Activated naive CD8-positive, alpha-beta T cell treated with anti-CD3 and anti-CD28 coated beads, Interleukin-2, amount 10 ng/mL, durations not matched to agents 7 days and 5 days (primary cell): ENCODE results near the gene IL16. TPM values are rescaled to one million over a fixed set of nuclear protein-coding genes. Genes with fewer than 3 reads are reported as not detected.

ENCODE experiments used
- ATAC-seq: fragments of 150-1000 bp; cut with Tn5 transposase; one replicate; pipeline ENCODE4 v1.10.0; 2021; ENCODE audit warnings: low read depth, moderate library complexity
- POLR2A ChIA-PET: fragments of 350-600 bp; sonication (Branson Sonifier 250); formaldehyde crosslinking; loops from one replicate; lab custom pipeline; 2021; ENCODE audit warnings: antibody characterized with exemption; lab: Charles Lee
- DNase-seq: peaks from one replicate; pipeline ENCODE4 v3.0.0; 2021
- H3K27ac Mint-ChIP-seq: one replicate; pipeline ENCODE4 v1.8.0; 2022; ENCODE audit warnings: mild to moderate bottlenecking, mixed read lengths
- H3K27me3 Mint-ChIP-seq: one replicate; pipeline ENCODE4 v1.8.0; 2022; ENCODE audit warnings: mild to moderate bottlenecking, moderate library complexity, mixed read lengths
- H3K36me3 Mint-ChIP-seq: one replicate; pipeline ENCODE4 v1.8.0; 2021; ENCODE audit warnings: mild to moderate bottlenecking, mixed read lengths
- H3K4me1 Mint-ChIP-seq: one replicate; pipeline ENCODE4 v1.8.0; 2021; ENCODE audit warnings: mixed read lengths
- H3K4me3 Mint-ChIP-seq: one replicate; pipeline ENCODE4 v1.8.0; 2022; ENCODE audit warnings: mild to moderate bottlenecking, moderate library complexity, mixed read lengths
- H3K9me3 Mint-ChIP-seq: one replicate; pipeline ENCODE4 v1.8.0; 2021; ENCODE audit warnings: mixed read lengths
- total RNA-seq, 2 experiments: library from RNA; stranded (reverse); gene quantifications; one replicate each; pipeline ENCODE4 v1.2.3, GENCODE V29; 2021

Gene IL16
- total RNA-seq, 2 experiments from 2014 or later: 281 to 284 TPM

GRCh38 chr15:81293728-81294515, 97.2 kb downstream of the IL16 start:
- peak; percentile 75 for DNase-seq
- POLR2A ChIA-PET: interaction anchor here (0.9 to 8.4 kb wide), 7 partner anchors 9 to 752 kb away, joined by 3 to 97 read pairs (median 24); partner anchors contain the start of gene STARD5
- Mint-ChIP-seq H3K36me3 (peaks cover 29% of the 10 kb centered on the region), H3K9me3 (peaks cover 1% of the 10 kb centered on the region), H3K4me3 (peak overlapping the region; percentile 100), H3K4me1 (peaks cover 56% of the 10 kb centered on the region), H3K27me3 (no peaks in the 10 kb centered on the region), H3K27ac (peak overlapping the region; percentile 98)
- ATAC-seq: peak; percentile 61

DNA sequence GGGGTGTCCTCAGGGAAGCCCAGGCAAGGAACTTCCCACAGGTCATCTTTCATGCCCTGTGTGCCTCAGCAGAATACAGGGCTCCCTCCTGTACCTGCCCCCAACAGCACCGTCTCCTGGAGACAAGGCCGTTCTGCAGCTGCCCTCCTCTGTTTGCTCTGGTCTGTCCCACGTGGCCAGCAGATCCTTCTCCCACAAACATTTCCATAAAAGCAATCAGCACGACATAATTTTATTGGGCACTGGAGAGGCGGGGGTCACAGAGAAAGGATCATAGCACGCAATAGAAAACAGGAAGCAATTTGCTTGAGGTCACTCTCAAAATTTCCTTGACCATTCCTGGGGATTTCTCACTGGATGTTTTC, 97.8 kb downstream of the IL16 start:
- DNase-seq (no peak), ATAC-seq (no peak)
- peaks cover 54% of the 10 kb centered on the region for H3K4me1 Mint-ChIP-seq
- H3K4me3 Mint-ChIP-seq: peak overlapping the region; percentile 100
- POLR2A ChIA-PET: interaction anchor here (0.9 to 8.4 kb wide), 5 partner anchors 8 to 29 kb away, joined by 4 to 97 read pairs (median 44); partner anchors contain the start of gene STARD5
- no peaks in the 10 kb centered on the region for H3K27me3 Mint-ChIP-seq
- H3K36me3 Mint-ChIP-seq: peaks cover 35% of the 10 kb centered on the region
- no peaks in the 10 kb centered on the region for H3K9me3 Mint-ChIP-seq
- peak overlapping the region; percentile 98 for H3K27ac Mint-ChIP-seq

- Mint-ChIP-seq H3K27me3 (no peaks in the 10 kb centered on the region), H3K4me1 (peaks cover 48% of the 10 kb centered on the region), H3K27ac (peak overlapping the region; percentile 98), H3K4me3 (peak overlapping the region; percentile 100), H3K9me3 (no peaks in the 10 kb centered on the region), H3K36me3 (peaks cover 43% of the 10 kb centered on the region)
- POLR2A ChIA-PET: interaction anchor here (0.7 to 8.4 kb wide), 5 partner anchors 9 to 28 kb away, joined by 4 to 97 read pairs (median 24); partner anchors contain the start of gene STARD5
- no peak for ATAC-seq
- DNase-seq: no peak
Measured at GRCh38 chr15:81295486-81296121, 98.9 kb downstream of the IL16 start.

DNA sequence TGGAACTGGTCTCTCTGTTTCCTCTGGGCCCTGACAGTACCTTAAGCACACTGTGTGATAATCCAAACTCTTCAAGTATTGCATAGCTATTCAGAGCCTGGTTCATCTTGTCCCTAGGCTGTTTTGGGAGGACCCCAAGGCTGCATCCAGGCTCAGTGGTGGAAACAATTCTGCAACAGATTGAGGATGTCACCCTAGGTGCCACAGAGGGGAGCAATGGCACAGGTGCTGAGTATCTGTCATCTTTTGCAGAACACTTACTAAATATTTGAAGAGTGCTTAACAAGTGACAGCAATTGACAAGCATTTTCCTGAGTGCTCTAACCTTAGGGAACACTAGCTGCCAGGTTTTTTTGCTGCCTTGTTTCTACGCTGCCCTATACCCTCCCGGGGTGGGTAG, 99.5 kb downstream of the IL16 start:
- no peak for DNase-seq
- Mint-ChIP-seq H3K27me3 (no peaks in the 10 kb centered on the region), H3K27ac (peak overlapping the region; percentile 98), H3K36me3 (peaks cover 49% of the 10 kb centered on the region), H3K4me3 (peak overlapping the region; percentile 100), H3K4me1 (peaks cover 47% of the 10 kb centered on the region), H3K9me3 (no peaks in the 10 kb centered on the region)
- POLR2A ChIA-PET: interaction anchor here (1.1 to 8.4 kb wide), 6 partner anchors 9 to 27 kb away, joined by 11 to 97 read pairs (median 34); partner anchors contain the start of gene STARD5
- no peak for ATAC-seq

DNA sequence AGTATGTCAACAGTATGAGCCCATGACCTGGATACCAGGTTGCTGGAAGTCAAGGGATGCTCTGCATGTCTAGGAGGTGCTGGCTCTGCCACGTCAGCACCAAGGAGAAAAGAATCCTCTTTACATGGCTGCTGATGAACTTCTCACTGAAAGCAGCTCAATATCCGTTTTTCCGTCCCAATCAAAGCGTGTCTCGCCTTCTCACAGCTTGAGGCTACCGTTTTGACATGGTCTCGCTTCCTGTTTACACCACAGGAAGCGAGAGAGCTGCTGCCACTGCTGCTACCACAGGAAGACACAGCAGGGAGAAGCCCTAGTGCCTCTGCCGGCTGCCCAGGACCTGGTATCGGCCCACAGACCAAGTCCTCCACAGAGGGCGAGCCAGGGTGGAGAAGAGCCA, 100.0 kb downstream of the IL16 start:
- Mint-ChIP-seq H3K27ac (peak overlapping the region; percentile 98), H3K36me3 (peaks cover 54% of the 10 kb centered on the region), H3K4me1 (peaks cover 47% of the 10 kb centered on the region), H3K9me3 (no peaks in the 10 kb centered on the region), H3K4me3 (peak overlapping the region; percentile 100), H3K27me3 (no peaks in the 10 kb centered on the region)
- POLR2A ChIA-PET: interaction anchor here (1.1 to 8.4 kb wide), 5 partner anchors 10 to 27 kb away, joined by 11 to 97 read pairs (median 44); partner anchors contain the start of gene STARD5
- DNase-seq (peak; percentile 74), ATAC-seq (peak; percentile 63)

DNA sequence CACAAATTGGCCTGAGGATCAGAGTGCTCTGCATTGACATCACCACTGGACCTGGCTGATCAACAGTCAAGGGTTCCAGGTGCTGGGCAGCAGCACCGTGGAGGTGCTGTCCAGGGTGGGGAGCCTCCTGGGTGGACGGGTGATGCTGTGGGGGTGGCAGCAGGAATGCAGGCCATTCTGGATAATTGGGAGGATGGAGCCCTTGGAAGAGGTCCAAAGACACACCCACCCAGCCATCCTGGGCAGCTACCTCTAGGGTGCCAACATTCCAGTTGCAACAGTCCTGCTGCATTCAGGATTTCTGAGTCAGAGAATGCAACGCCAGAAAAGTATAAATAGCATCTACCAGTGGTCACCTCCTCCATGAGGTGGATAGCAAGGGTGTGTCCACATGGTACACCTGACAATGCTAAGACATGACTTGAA, 100.5 kb downstream of the IL16 start:
- Mint-ChIP-seq H3K36me3 (peaks cover 59% of the 10 kb centered on the region), H3K27ac (peak overlapping the region; percentile 98), H3K9me3 (no peaks in the 10 kb centered on the region), H3K4me1 (peaks cover 48% of the 10 kb centered on the region), H3K27me3 (no peaks in the 10 kb centered on the region), H3K4me3 (peak overlapping the region; percentile 100)
- ATAC-seq (no peak), DNase-seq (no peak)
- POLR2A ChIA-PET: interaction anchor here (1.1 to 8.4 kb wide), 5 partner anchors 10 to 26 kb away, joined by 11 to 97 read pairs (median 44); partner anchors contain the start of gene STARD5

DNA sequence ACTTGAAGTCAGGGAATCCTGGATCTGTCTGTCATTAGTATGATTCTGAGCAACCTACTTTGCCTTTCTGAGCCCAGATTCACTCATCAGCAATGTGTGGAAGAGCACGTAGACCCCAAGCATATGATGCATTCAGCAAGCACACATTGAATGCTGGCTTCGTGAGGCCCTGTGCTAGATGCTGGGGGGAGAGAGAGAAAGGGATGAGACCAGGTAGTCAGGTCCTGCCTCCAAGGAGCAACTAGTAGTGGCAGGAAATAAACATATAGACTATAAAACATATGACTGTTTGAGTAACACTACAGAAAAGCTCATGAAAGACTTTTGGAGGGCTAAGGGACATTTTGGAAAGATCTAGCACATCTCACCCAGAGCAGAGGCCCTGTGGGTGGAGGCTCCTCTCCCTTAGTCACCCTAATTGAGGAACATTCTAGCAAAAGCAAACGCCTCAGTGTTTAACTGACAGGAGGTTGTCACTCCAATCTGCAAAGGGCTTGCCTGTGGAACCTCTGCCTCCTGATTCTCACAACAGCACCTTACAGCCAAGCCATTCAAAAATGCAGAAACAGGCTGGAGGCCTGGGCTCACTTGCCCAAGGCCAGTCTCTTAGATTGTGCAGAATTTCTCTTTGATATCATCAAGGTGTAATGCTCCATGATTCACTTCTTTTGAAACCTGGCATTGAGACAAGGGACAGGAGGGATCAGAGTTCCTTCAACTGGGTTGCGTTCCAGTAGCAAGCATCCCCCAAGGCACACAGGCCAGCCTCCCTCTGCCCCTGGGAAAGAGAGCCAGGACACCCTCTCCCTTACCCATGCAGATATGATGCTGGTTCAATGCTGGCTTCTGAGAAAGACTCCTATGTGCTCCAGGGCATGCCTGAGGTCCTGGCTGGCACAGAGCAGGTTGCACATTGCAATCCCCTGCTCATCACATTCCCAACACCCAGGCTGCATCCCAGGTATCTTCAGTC, 101.2 kb downstream of the IL16 start:
- no peak for DNase-seq
- no peaks in the 10 kb centered on the region for H3K27me3 Mint-ChIP-seq
- H3K4me3 Mint-ChIP-seq: peak overlapping the region; percentile 100
- POLR2A ChIA-PET: interaction anchor here (1.0 to 8.4 kb wide), 6 partner anchors 11 to 298 kb away, joined by 3 to 97 read pairs (median 30); partner anchors contain the start of gene STARD5
- peaks cover 48% of the 10 kb centered on the region for H3K4me1 Mint-ChIP-seq
- no peaks in the 10 kb centered on the region for H3K9me3 Mint-ChIP-seq
- peak overlapping the region; percentile 98 for H3K27ac Mint-ChIP-seq
- peaks cover 66% of the 10 kb centered on the region for H3K36me3 Mint-ChIP-seq
- ATAC-seq: no peak

DNA sequence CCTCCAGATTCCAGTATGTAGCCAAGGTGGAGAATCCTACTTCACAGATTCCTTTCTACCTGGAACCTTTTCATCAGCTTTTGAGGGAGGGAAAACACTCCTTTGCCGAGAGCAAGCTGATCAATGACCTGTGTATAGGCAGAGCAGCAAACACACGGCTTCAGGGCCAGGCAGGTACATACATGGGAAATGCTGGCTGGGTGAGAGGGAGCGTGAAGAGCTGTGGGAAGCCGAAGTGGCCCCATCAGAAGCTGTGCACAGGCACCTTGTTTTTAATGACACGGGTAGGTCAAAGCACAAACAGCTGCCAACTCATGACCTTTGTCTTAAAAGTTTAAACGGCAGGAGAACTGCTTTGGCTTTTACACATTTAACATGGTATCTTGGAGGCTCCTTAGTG, 101.9 kb downstream of the IL16 start:
- H3K4me1 Mint-ChIP-seq: peaks cover 54% of the 10 kb centered on the region
- DNase-seq (no peak), ATAC-seq (no peak)
- H3K4me3 Mint-ChIP-seq: peak overlapping the region; percentile 100
- POLR2A ChIA-PET: interaction anchor here (1.0 to 8.3 kb wide), 6 partner anchors 11 to 299 kb away, joined by 3 to 57 read pairs (median 14); partner anchors contain the start of gene STARD5
- H3K27ac Mint-ChIP-seq: peak overlapping the region; percentile 98
- no peaks in the 10 kb centered on the region for H3K9me3 Mint-ChIP-seq
- no peaks in the 10 kb centered on the region for H3K27me3 Mint-ChIP-seq
- H3K36me3 Mint-ChIP-seq: peaks cover 73% of the 10 kb centered on the region

DNA sequence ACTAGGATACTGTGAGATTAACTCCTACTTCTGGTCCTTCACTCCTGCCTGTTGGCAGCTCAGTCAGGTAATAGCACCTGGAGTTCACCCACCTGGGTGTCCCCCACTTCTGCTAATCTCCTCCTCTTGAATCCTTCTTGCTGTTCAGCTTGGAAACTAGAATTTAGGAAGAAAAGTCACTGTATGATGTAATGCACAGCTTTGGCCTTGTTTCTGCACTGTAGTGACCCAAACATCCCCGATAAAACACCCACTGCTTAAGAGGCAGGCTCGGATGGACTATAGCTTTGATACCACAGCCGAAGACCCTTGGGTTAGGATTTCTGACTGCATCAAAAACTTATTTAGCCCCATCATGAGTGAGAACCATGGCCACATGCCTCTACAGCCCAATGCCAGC, 102.5 kb downstream of the IL16 start:
- H3K27me3 Mint-ChIP-seq: no peaks in the 10 kb centered on the region
- ATAC-seq (no peak), DNase-seq (no peak)
- H3K27ac Mint-ChIP-seq: peak overlapping the region; percentile 98
- peaks cover 54% of the 10 kb centered on the region for H3K4me1 Mint-ChIP-seq
- POLR2A ChIA-PET: interaction anchor here (0.7 to 8.3 kb wide), 8 partner anchors 11 to 299 kb away, joined by 3 to 57 read pairs (median 10); partner anchors contain the start of gene STARD5
- no peaks in the 10 kb centered on the region for H3K9me3 Mint-ChIP-seq
- peaks cover 78% of the 10 kb centered on the region for H3K36me3 Mint-ChIP-seq
- peak overlapping the region; percentile 100 for H3K4me3 Mint-ChIP-seq

GRCh38 chr15:81299630-81300273, 103.1 kb downstream of the IL16 start:
- Mint-ChIP-seq H3K4me3 (peak overlapping the region; percentile 100), H3K27me3 (no peaks in the 10 kb centered on the region), H3K9me3 (no peaks in the 10 kb centered on the region), H3K36me3 (peaks cover 83% of the 10 kb centered on the region), H3K27ac (peak overlapping the region; percentile 98), H3K4me1 (peaks cover 55% of the 10 kb centered on the region)
- POLR2A ChIA-PET: interaction anchor here (0.7 to 8.3 kb wide), 8 partner anchors 8 to 31 kb away, joined by 3 to 57 read pairs (median 10); partner anchors contain the start of gene STARD5
- DNase-seq: no peak
- ATAC-seq: no peak

DNA sequence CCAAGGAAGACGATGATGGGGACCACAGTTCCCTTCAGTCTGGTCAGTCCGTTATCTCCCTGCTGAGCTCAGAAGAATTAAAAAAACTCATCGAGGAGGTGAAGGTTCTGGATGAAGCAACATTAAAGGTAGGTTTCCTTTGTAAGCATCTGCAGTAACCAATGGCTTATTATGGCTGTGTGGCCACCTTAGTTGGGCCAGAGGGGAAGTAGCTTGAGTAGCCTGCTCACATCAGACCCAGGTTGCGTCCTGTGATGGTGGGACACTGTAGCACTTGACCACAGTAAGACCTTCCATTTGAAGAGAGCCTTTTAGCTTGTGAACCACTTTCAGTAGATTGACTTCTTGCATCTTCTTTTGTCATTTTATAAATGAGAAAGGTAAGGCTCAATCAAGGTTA, 104.7 kb downstream of the IL16 start:
- POLR2A ChIA-PET: interaction anchor here (0.7 to 8.3 kb wide), 13 partner anchors 8 to 300 kb away, joined by 3 to 88 read pairs (median 10); partner anchors contain the start of genes STARD5 and TLNRD1
- H3K27ac Mint-ChIP-seq: peak overlapping the region; percentile 98
- ATAC-seq: no peak
- no peak for DNase-seq
- H3K27me3 Mint-ChIP-seq: no peaks in the 10 kb centered on the region
- H3K9me3 Mint-ChIP-seq: no peaks in the 10 kb centered on the region
- peaks cover 52% of the 10 kb centered on the region for H3K4me1 Mint-ChIP-seq
- H3K36me3 Mint-ChIP-seq: peaks cover 89% of the 10 kb centered on the region
- peak overlapping the region; percentile 100 for H3K4me3 Mint-ChIP-seq
